WERI-Rb-1 (cell line): ENCODE results near the gene USP31.

Experiments used
- DNase-seq: peaks from one replicate; pipeline ENCODE4 v3.0.0-alpha.2; 2020
- H3K27ac ChIP-seq: fragments of 250-450 bp; sonication (Bioruptor Pico); 2 replicates; pipeline ENCODE4 v1.5.1; 2020; ENCODE audit warnings: mild to moderate bottlenecking, moderate library complexity
- H3K27me3 ChIP-seq: fragments of 250-450 bp; sonication (Bioruptor Pico); 2 replicates; pipeline ENCODE4 v1.5.1; 2021; ENCODE audit warnings: mild to moderate bottlenecking, low read depth, moderate library complexity; ENCODE audit not compliant: insufficient read depth, severe bottlenecking
- H3K36me3 ChIP-seq: fragments of 250-450 bp; sonication (Bioruptor Pico); 2 replicates; pipeline ENCODE4 v1.5.1; 2020; ENCODE audit warnings: mild to moderate bottlenecking, moderate library complexity
- H3K4me3 ChIP-seq: 2 replicates; pipeline ENCODE4 v1.5.1; 2011; ENCODE audit warnings: low read depth, mild to moderate bottlenecking, control low read depth, low read length
- H3K9me3 ChIP-seq: fragments of 250-450 bp; sonication (Bioruptor Pico); 2 replicates; pipeline ENCODE4 v1.5.1; 2021; ENCODE audit warnings: mild to moderate bottlenecking, moderate library complexity; ENCODE audit not compliant: severe bottlenecking
- CTCF ChIP-seq: IDR thresholded peaks from 2 replicates; pipeline ENCODE4 v1.5.1; 2011; ENCODE audit warnings: low read depth, mild to moderate bottlenecking, control low read depth, inconsistent platforms, low read length

Gene USP31

GRCh38 chr16:23172994-23173393 is 23.7 kb upstream of the USP31 start:
- H3K27me3 ChIP-seq, result no peaks in the 10 kb centered on the region
- H3K9me3 ChIP-seq, result no peaks in the 10 kb centered on the region
- no peak overlapping the region for H3K27ac ChIP-seq
- no peak for TF ChIP-seq CTCF
- no peak overlapping the region for H3K4me3 ChIP-seq
- DNase-seq, result no peak
- H3K36me3 ChIP-seq, result no peaks in the 10 kb centered on the region

GRCh38 chr16:23172583-23172982 is 23.3 kb upstream of the USP31 start:
- DNase-seq, result peak; percentile 50
- Histone ChIP-seq H3K9me3 (no peaks in the 10 kb centered on the region), H3K36me3 (no peaks in the 10 kb centered on the region), H3K27ac (no peak overlapping the region), H3K27me3 (no peaks in the 10 kb centered on the region), H3K4me3 (no peak overlapping the region)
- TF ChIP-seq CTCF, result no peak

GRCh38 chr16:23164736-23165135 is 15.5 kb upstream of the USP31 start:
- no peak overlapping the region for H3K27ac ChIP-seq
- no peak for TF ChIP-seq CTCF
- H3K4me3 ChIP-seq, result no peak overlapping the region
- no peaks in the 10 kb centered on the region for H3K9me3 ChIP-seq
- no peak for DNase-seq
- no peaks in the 10 kb centered on the region for H3K36me3 ChIP-seq
- H3K27me3 ChIP-seq, result no peaks in the 10 kb centered on the region

- no peak for DNase-seq
- Histone ChIP-seq H3K27ac (no peak overlapping the region), H3K36me3 (no peaks in the 10 kb centered on the region), H3K4me3 (no peak overlapping the region), H3K9me3 (no peaks in the 10 kb centered on the region), H3K27me3 (no peaks in the 10 kb centered on the region)
- TF ChIP-seq CTCF, result no peak
Observed at GRCh38 chr16:23163921-23164320, 14.7 kb upstream of the USP31 start.

- no peak overlapping the region for H3K27ac ChIP-seq
- H3K9me3 ChIP-seq, result no peaks in the 10 kb centered on the region
- H3K4me3 ChIP-seq, result no peak overlapping the region
- no peak for TF ChIP-seq CTCF
- no peak for DNase-seq
- no peaks in the 10 kb centered on the region for H3K27me3 ChIP-seq
- no peaks in the 10 kb centered on the region for H3K36me3 ChIP-seq
Observed at GRCh38 chr16:23160574-23160973, 11.3 kb upstream of the USP31 start.

- TF ChIP-seq CTCF, result no peak
- Histone ChIP-seq H3K36me3 (no peaks in the 10 kb centered on the region), H3K27me3 (no peaks in the 10 kb centered on the region), H3K4me3 (no peak overlapping the region), H3K27ac (no peak overlapping the region), H3K9me3 (no peaks in the 10 kb centered on the region)
- DNase-seq, result no peak
Observed at GRCh38 chr16:23160082-23160481, 10.8 kb upstream of the USP31 start.
